Measurements from ENCODE around the gene MAP1LC3B2.
A peak's percentile ranks its signal among the peaks of the same experiment; 100 is the strongest.

The MAP1LC3B2 gene

DNA sequence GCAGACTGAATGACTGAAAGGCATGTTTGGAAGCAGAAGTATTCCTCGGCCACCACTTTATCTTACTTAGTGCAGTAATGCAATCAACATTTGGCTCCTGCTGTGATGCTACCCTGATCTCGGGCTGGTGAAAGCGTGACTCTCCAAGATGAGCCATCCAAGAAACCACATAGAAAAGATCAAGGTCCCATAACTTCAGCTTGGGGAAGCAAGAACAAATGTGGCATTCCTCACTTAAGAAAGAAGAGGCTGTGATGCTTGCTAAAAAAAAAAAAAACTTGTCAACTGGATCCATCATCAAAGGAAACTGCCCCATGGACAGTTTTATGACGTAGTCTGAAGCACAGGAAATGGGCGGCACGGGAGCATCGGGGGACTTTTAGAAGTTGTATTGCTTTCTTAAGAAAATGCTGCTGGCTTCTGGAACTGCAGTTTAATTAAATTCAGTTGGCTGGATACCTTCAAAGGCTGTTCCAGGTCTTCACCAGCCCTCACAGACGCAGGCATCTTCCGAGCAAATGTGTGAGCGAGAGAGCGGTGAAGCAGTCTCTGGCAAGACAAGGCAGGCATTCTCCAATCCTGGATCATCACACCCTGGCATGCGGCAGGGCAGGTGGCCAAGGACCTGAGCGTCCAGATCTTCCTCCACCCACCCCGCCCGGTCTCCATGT, 38.2 kb upstream of the MAP1LC3B2 start:
- H3K4me3 ChIP-seq (ENCODE audit: control insufficient read depth, low read depth, low read length), result no peak overlapping the region
- peak; percentile 41 for DNase-seq (ENCODE audit: low read depth)
- TF ChIP-seq, protein P1, sequence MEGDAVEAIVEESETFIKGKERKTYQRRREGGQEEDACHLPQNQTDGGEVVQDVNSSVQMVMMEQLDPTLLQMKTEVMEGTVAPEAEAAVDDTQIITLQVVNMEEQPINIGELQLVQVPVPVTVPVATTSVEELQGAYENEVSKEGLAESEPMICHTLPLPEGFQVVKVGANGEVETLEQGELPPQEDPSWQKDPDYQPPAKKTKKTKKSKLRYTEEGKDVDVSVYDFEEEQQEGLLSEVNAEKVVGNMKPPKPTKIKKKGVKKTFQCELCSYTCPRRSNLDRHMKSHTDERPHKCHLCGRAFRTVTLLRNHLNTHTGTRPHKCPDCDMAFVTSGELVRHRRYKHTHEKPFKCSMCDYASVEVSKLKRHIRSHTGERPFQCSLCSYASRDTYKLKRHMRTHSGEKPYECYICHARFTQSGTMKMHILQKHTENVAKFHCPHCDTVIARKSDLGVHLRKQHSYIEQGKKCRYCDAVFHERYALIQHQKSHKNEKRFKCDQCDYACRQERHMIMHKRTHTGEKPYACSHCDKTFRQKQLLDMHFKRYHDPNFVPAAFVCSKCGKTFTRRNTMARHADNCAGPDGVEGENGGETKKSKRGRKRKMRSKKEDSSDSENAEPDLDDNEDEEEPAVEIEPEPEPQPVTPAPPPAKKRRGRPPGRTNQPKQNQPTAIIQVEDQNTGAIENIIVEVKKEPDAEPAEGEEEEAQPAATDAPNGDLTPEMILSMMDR (conservative IDR thresholded peaks at IDR 0.05; ENCODE audit: control insufficient read depth, insufficient read depth, low read depth, low read length), result no peak

- no peak overlapping the region for H3K4me3 ChIP-seq (ENCODE audit: control insufficient read depth, low read depth, low read length)
- TF ChIP-seq, protein P1 (conservative IDR thresholded peaks at IDR 0.05; ENCODE audit: control insufficient read depth, insufficient read depth, low read depth, low read length), result no peak
- no peak for DNase-seq (ENCODE audit: low read depth)
Observed at GRCh38 chr12:116524311-116524710, 34.9 kb upstream of the MAP1LC3B2 start.

DNA sequence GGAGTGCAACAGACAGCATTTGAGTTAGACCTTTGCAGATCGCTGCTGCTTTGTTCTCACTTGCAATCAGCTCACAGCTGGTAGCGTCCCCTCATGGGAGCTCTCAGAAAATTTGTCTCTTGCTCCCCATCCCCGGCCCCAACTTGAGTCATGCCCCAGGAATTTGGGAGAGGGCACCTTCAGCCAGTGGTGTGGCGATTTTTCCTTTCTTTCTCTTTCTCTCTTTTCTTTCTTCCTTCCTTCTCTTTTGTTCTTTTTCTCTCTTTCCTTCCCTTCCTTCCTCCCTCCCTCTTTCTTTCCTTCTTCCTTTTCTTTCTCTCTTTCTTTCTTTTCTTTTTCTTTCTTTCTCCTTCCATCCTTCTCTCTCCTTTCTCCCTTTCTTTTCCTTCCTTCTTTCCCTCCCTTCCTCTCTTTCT, 34.2 kb upstream of the MAP1LC3B2 start:
- H3K4me3 ChIP-seq (ENCODE audit: control insufficient read depth, low read depth, low read length), result no peak overlapping the region
- DNase-seq (ENCODE audit: low read depth), result peak; percentile 70
- TF ChIP-seq, protein P1 (conservative IDR thresholded peaks at IDR 0.05; ENCODE audit: control insufficient read depth, insufficient read depth, low read depth, low read length), result peak; percentile 10

DNA sequence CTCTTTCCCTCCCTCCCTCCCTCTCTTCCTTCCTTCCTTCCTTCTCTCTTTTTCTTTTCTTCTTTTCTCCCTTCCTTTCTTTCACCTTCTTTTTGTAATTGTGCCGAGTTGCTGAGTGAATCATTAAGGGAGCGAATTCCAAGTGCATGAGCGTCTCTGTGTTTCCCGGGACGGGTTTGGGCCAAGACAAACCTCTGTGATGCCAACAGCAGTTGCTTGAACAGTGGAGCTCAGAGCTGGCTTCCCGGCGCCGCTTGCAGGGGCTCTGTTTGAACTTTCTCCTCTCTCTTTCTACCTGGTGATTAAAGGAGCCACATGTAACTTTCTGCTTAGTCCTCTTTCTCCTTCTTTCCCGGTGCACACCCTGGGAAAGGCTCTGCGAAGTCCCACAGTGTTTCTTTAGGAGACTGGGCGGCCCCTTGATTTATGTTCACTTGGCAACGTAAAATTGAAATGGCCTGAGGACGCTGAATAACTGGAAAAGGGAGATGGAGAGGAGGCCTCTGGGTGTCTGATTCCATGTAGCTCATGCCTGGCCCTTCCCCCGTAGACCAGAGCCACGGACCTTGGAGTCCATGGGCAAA, 33.7 kb upstream of the MAP1LC3B2 start:
- H3K4me3 ChIP-seq (ENCODE audit: control insufficient read depth, low read depth, low read length), result peak overlapping the region; percentile 6
- DNase-seq (ENCODE audit: low read depth), result peak; percentile 95
- TF ChIP-seq, protein P1 (conservative IDR thresholded peaks at IDR 0.05; ENCODE audit: control insufficient read depth, insufficient read depth, low read depth, low read length), result peak; percentile 13

DNA sequence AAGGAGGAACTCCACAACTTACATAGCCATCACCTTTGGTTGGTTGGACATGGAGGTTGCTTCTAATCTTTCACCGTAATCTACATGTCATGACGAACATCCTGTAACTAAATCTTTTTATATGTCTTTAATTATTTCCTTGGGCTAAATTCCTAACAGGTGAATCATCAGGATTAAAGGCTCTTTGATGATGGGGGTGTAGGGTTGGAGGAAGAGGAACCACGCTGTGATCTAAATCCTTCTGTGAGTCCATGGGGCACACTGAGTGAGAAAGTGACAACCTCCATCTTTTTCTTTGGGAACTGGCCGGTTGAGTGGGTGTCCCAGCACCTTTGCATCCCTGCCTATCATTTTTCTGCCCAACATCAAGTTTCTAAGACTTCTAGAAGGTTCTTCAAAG, 31.1 kb upstream of the MAP1LC3B2 start:
- TF ChIP-seq, protein P1 (conservative IDR thresholded peaks at IDR 0.05; ENCODE audit: control insufficient read depth, insufficient read depth, low read depth, low read length), result no peak
- no peak overlapping the region for H3K4me3 ChIP-seq (ENCODE audit: control insufficient read depth, low read depth, low read length)
- DNase-seq (ENCODE audit: low read depth), result peak; percentile 89

GRCh38 chr12:116528498-116528897, 30.7 kb upstream of the MAP1LC3B2 start:
- TF ChIP-seq, protein P1 (conservative IDR thresholded peaks at IDR 0.05; ENCODE audit: control insufficient read depth, insufficient read depth, low read depth, low read length), result no peak
- H3K4me3 ChIP-seq (ENCODE audit: control insufficient read depth, low read depth, low read length), result no peak overlapping the region
- DNase-seq (ENCODE audit: low read depth), result peak; percentile 51
